Naive thymus-derived CD8-positive, alpha-beta T cell (primary cell): ENCODE measurements around the gene RNF40. TPM values are rescaled to one million over a fixed set of nuclear protein-coding genes. Genes with fewer than 3 reads are reported as not detected.

Source experiments
- ATAC-seq, 2 donors: fragments of 150-1000 bp; cut with Tn5 transposase in 1 of 2; sonication (Bioruptor Pico), chemical (Tn5 transposase) in 1 of 2; 1 replicate in 1 of 2; 2 replicates in 1 of 2; pipeline ENCODE4 v1.10.0; 2021; ENCODE audit warnings: mild to moderate bottlenecking in 2 of 2, moderate library complexity in 2 of 2
- POLR2A ChIA-PET: fragments of 350-600 bp; sonication (Branson Sonifier 250); formaldehyde crosslinking; loops from one replicate; lab custom pipeline; 2021; ENCODE audit warnings: antibody characterized with exemption; lab: Charles Lee
- DNase-seq, 10 donors: peaks; one replicate each; pipeline versions ENCODE4 v3.0.0 to v3.0.0-alpha.2; 2020 to 2022
- H3K27ac Mint-ChIP-seq, 10 donors: one replicate each; pipeline ENCODE4 v1.8.0; 2020 to 2022; ENCODE audit warnings: mild to moderate bottlenecking in 10 of 10, mixed read lengths in 10 of 10, moderate library complexity in 4 of 10, inconsistent platforms in 1 of 10
- H3K27me3 Mint-ChIP-seq, 5 donors: one replicate each; pipeline ENCODE4 v1.8.0; 2021 to 2022; ENCODE audit warnings: mixed read lengths in 5 of 5
- H3K36me3 Mint-ChIP-seq, 3 donors: one replicate each; pipeline ENCODE4 v1.8.0; 2020 to 2022; ENCODE audit warnings: mixed read lengths in 3 of 3, mild to moderate bottlenecking in 2 of 3, inconsistent platforms in 1 of 3
- H3K4me1 Mint-ChIP-seq, 4 donors: one replicate each; pipeline ENCODE4 v1.8.0; 2021 to 2022; ENCODE audit warnings: mixed read lengths in 4 of 4
- H3K4me3 Mint-ChIP-seq, 10 donors: one replicate each; pipeline ENCODE4 v1.8.0; 2020 to 2022; ENCODE audit warnings: mild to moderate bottlenecking in 10 of 10, mixed read lengths in 10 of 10, moderate library complexity in 6 of 10, inconsistent platforms in 1 of 10
- H3K9me3 Mint-ChIP-seq, 9 donors: one replicate each; pipeline ENCODE4 v1.8.0; 2020 to 2022; ENCODE audit warnings: mixed read lengths in 9 of 9, mild to moderate bottlenecking in 3 of 9, inconsistent platforms in 1 of 9, moderate library complexity in 1 of 9
- polyA plus RNA-seq, 3 donors: library from polyadenylated mRNA; unstranded; fragments of 300-500 nt; fragmentation: Illumina TruSeq; gene quantifications; one replicate each; pipeline ENCODE4 v1.2.3, GENCODE V29; 2021
- total RNA-seq, 8 experiments: library from RNA in 2 of 8; stranded (reverse) in 2 of 8; gene quantifications; one replicate each; pipeline ENCODE4 v1.2.3 and lab custom pipeline; 2021 to 2026

The RNF40 gene
- total and polyA plus RNA-seq, 5 experiments from 2014 or later: 24.4 to 114 (median 52.4) TPM

DNA sequence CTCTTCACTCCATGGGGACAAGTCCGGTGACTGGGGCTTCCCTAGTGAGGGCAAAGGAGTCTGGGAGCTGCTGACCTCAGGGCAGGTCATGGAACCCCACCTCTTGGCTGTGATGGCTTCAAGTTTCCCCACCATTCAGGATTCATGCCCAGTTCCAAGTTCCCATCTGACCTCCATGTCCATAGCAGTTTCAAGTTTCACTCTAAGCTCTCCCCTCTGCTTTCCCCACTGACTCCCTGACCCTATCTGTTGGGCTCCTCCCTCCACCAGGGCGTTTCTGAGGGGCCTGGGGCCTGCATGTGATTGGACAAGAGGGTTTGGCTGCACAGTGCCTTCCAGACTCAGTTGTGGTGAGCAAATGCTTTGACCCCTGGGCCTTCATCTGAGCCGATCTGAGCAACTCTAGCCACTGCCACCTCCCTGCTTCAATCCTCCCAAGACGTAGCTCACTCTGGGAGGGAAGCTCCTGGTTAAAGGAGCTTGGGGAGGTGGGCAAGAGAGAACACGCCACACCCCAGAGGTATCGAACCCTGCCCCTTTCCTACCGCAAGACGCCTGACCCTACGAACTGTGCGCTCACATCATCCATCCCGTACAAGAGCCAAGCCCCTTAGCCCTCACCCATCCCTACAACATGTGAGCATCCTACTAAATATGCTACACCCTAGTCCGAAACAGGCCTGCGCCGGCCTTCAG, 16.6 kb downstream of the RNF40 start:
- H3K4me1 Mint-ChIP-seq: peaks cover 11 to 21% (median 15%) of the 10 kb centered on the region in 4 donors
- H3K27me3 Mint-ChIP-seq: peaks cover 0 to 5% (median 2%) of the 10 kb centered on the region in 5 donors
- H3K27ac Mint-ChIP-seq: peak overlapping the region in 3 of 10 donors; percentile 25 to 41 (median 34)
- no peak for ATAC-seq
- peak overlapping the region in 1 of 10 donors; percentile 10 for H3K4me3 Mint-ChIP-seq
- no peaks in the 10 kb centered on the region for H3K9me3 Mint-ChIP-seq
- no peak for DNase-seq
- POLR2A ChIA-PET: interaction anchor here (1.0 kb wide), 1 partner anchor 9 kb away, joined by 3 read pairs; the partner anchor contains the start of gene ZNF629
- H3K36me3 Mint-ChIP-seq: peaks cover 0 to 9% (median 2%) of the 10 kb centered on the region in 3 donors

GRCh38 chr16:30779596-30779995, 17.5 kb downstream of the RNF40 start:
- H3K4me1 Mint-ChIP-seq: peaks cover 10 to 18% (median 14%) of the 10 kb centered on the region in 4 donors
- H3K9me3 Mint-ChIP-seq: no peaks in the 10 kb centered on the region
- peaks cover 0 to 5% (median 2%) of the 10 kb centered on the region in 5 donors for H3K27me3 Mint-ChIP-seq
- H3K36me3 Mint-ChIP-seq: peaks cover 0 to 4% (median 2%) of the 10 kb centered on the region in 3 donors
- POLR2A ChIA-PET: no interaction called here
- peak overlapping the region in 1 of 10 donors; percentile 52 for H3K27ac Mint-ChIP-seq
- no peak for ATAC-seq
- no peak for DNase-seq
- H3K4me3 Mint-ChIP-seq: no peak overlapping the region

- Mint-ChIP-seq H3K27me3 (peaks cover 0 to 5% (median 2%) of the 10 kb centered on the region in 5 donors), H3K36me3 (peaks cover 0 to 3% (median 2%) of the 10 kb centered on the region in 3 donors), H3K9me3 (no peaks in the 10 kb centered on the region), H3K27ac (peak overlapping the region in 2 of 10 donors; percentile 15 to 52), H3K4me3 (no peak overlapping the region), H3K4me1 (peaks cover 12 to 16% (median 15%) of the 10 kb centered on the region in 4 donors)
- POLR2A ChIA-PET: no interaction called here
- ATAC-seq (no peak), DNase-seq (no peak)
Measured at GRCh38 chr16:30780021-30780420, 17.9 kb downstream of the RNF40 start.

DNA sequence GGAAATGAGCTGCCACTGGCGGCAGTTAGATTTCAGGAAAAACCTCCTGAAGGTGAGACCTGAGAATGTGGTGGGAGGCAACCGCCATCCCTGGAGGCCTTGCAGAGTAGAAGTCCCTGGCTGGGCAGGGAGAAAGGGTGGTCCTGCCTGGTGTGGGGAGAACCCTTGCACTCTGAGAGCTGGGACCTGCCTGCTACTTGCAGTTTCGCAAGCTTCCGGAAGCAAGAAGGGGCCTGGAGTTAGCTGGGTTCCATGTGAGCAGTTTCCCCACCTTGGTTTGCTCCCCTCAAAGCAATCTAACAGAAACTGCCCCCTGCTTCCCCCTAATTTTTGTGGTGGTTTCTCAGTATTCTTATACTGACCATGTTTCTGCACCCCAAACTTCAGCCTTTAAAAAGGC, 18.4 kb downstream of the RNF40 start:
- Mint-ChIP-seq H3K27me3 (peaks cover 0 to 5% (median 2%) of the 10 kb centered on the region in 5 donors), H3K4me3 (no peak overlapping the region), H3K36me3 (peaks cover 0 to 3% (median 2%) of the 10 kb centered on the region in 3 donors), H3K9me3 (no peaks in the 10 kb centered on the region), H3K27ac (no peak overlapping the region), H3K4me1 (peaks cover 11 to 21% (median 15%) of the 10 kb centered on the region in 4 donors)
- ATAC-seq: no peak
- POLR2A ChIA-PET: no interaction called here
- DNase-seq: peak in 1 of 10 donors; percentile 18

DNA sequence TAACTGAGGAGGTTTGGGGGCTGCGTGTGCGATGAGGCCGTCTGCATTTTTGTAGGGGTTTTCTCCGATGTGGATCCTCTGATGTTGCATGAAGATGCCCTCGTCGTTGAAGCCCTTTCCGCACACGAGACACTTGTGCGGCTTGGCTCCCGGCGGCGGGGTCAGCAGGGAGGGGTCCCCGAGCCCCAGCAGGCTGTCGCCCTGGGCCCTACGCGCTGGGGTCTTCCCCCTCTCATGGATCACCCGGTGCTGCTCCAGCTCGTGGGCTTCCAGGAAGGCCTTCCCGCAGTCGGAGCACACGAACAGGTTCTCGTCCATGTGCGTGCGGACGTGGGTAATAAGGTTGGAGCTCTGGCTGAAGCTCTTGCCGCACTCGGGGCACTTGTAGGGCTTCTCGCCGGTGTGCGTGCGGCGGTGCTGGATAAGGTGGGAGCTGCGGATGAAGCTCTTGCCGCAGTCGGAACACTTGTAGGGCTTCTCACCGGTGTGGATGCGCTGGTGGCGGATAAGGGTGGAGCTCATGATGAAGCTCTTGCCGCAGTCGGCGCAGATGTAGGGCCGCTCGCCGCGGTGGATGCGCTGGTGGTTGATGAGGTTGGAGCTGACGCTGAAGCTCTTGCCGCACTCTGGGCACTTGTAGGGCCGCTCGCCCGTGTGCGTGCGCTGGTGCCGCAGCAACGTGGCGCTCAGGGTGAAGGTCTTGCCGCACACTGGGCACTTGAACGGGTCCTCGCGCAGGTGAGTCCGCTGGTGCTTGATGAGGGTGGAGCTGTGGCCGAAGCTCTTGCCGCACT, 20.6 kb downstream of the RNF40 start:
- Mint-ChIP-seq H3K27me3 (no peaks in the 10 kb centered on the region), H3K4me1 (peaks cover 12 to 27% (median 17%) of the 10 kb centered on the region in 4 donors), H3K27ac (no peak overlapping the region), H3K4me3 (no peak overlapping the region), H3K9me3 (no peaks in the 10 kb centered on the region), H3K36me3 (peaks cover 0 to 3% (median 2%) of the 10 kb centered on the region in 3 donors)
- POLR2A ChIA-PET: interaction anchor here (0.6 kb wide), 1 partner anchor 25 kb away, joined by 3 read pairs; no protein-coding TSS in a partner anchor
- DNase-seq (peak in 1 of 10 donors; percentile 60), ATAC-seq (no peak)

GRCh38 chr16:30783280-30784109, 21.4 kb downstream of the RNF40 start:
- ATAC-seq (no peak), DNase-seq (peak in 1 of 10 donors; percentile 40)
- POLR2A ChIA-PET: interaction anchor here (0.6 to 1.8 kb wide), 3 partner anchors 22 to 397 kb away, joined by 3 to 6 read pairs (median 3); partner anchors contain the start of gene FUS
- Mint-ChIP-seq H3K9me3 (no peaks in the 10 kb centered on the region), H3K27ac (no peak overlapping the region), H3K36me3 (peaks cover 0 to 3% (median 2%) of the 10 kb centered on the region in 3 donors), H3K4me3 (no peak overlapping the region), H3K27me3 (peaks cover 0 to 3% (median 0%) of the 10 kb centered on the region in 5 donors), H3K4me1 (peaks cover 12 to 31% (median 21%) of the 10 kb centered on the region in 4 donors)

GRCh38 chr16:30784215-30784614, 22.1 kb downstream of the RNF40 start:
- H3K27me3 Mint-ChIP-seq: peaks cover 0 to 3% (median 0%) of the 10 kb centered on the region in 5 donors
- DNase-seq: peak in 1 of 10 donors; percentile 37
- POLR2A ChIA-PET: interaction anchor here (1.8 kb wide), 1 partner anchor 21 kb away, joined by 6 read pairs; no protein-coding TSS in a partner anchor
- no peaks in the 10 kb centered on the region for H3K9me3 Mint-ChIP-seq
- no peak overlapping the region for H3K27ac Mint-ChIP-seq
- H3K36me3 Mint-ChIP-seq: peaks cover 0 to 3% (median 2%) of the 10 kb centered on the region in 3 donors
- no peak overlapping the region for H3K4me3 Mint-ChIP-seq
- peaks cover 12 to 31% (median 21%) of the 10 kb centered on the region in 4 donors for H3K4me1 Mint-ChIP-seq
- ATAC-seq: no peak

DNA sequence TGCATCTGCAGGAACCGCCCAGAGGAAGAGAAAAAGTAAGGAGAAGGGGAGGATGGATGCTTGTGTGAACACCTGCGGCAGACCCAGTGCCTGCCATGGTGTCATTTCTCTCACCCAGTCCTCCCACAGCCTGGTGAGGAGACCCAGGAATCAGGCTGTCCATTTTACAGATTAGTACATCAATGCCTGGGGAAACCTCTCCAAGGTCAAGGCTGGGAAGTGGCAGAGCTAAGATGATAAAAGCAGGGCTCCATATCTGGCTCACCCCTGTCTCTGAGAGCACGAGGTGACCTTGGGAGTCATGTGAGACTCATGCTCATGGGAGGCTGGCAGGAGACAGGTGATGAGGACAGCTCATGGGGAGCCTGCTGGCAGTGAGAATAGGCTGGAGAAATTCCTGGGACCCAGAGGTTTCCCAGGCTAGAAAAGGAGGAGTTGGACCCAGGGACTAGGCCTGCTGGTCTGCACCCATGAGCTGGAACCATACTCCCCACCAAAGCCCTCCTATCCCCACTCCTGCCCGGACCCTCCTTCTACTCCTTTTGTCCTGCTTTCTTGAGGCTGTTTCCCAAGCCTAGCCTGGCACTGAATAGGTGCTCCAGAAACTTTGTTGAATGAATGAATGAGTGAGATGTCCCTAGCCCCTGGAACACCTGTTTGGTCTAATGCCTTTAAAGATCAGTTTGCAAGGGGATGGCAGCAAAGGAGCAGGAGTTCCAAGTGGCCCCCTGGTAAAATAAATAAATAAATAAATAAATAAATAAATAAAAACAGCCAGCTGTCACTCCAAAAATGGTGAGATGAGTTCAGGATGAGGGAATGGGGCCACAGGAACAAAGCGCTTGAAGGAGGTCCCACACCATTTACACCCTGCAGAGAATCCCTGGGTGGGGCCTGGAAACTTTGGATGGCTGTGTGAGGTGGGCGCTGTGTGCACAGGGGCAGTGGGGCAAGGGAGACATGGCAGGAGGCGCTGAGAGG, 23.3 kb downstream of the RNF40 start:
- Mint-ChIP-seq H3K36me3 (peaks cover 0 to 3% (median 2%) of the 10 kb centered on the region in 3 donors), H3K27me3 (peaks cover 0 to 3% (median 0%) of the 10 kb centered on the region in 5 donors), H3K4me1 (peaks cover 12 to 31% (median 21%) of the 10 kb centered on the region in 4 donors), H3K27ac (peak overlapping the region in 7 of 10 donors; percentile 40 to 80 (median 62)), H3K4me3 (peak overlapping the region; percentile 57 to 93 (median 78)), H3K9me3 (no peaks in the 10 kb centered on the region)
- DNase-seq: peak in 1 of 10 donors; percentile 52
- POLR2A ChIA-PET: interaction anchor here (0.9 to 1.8 kb wide), 2 partner anchors 20 to 38 kb away, joined by 3 to 6 read pairs; partner anchors contain the start of gene PHKG2
- no peak for ATAC-seq

GRCh38 chr16:30786115-30786935, 24.2 kb downstream of the RNF40 start:
- Mint-ChIP-seq H3K9me3 (no peaks in the 10 kb centered on the region), H3K27ac (peak overlapping the region in 6 of 10 donors; percentile 21 to 84 (median 44)), H3K27me3 (peaks cover 0 to 3% (median 0%) of the 10 kb centered on the region in 5 donors), H3K4me3 (peak overlapping the region; percentile 67 to 93 (median 78)), H3K36me3 (peaks cover 0 to 3% (median 2%) of the 10 kb centered on the region in 3 donors), H3K4me1 (peaks cover 12 to 31% (median 21%) of the 10 kb centered on the region in 4 donors)
- POLR2A ChIA-PET: interaction anchor here (1.0 to 2.4 kb wide), 2 partner anchors 19 to 89 kb away, joined by 4 to 34 read pairs; no protein-coding TSS in a partner anchor
- DNase-seq (peak in 2 of 10 donors; percentile 20 to 54), ATAC-seq (peak; percentile 61 to 72)
